Activated naive CD8-positive, alpha-beta T cell (primary cell): Measurements from ENCODE around the gene CBR3.
"Not testable (repeated sequence)": the region's sequence is repeated elsewhere in the genome, so short reads cannot be mapped to it uniquely, and the experiment has no call there.

ENCODE experiments used
- H3K27ac Mint-ChIP-seq: one replicate; pipeline ENCODE4 v1.8.0; 2021; ENCODE audit warnings: mixed read lengths
- H3K27me3 Mint-ChIP-seq: one replicate; pipeline ENCODE4 v1.8.0; 2021; ENCODE audit warnings: mixed read lengths
- H3K36me3 Mint-ChIP-seq: one replicate; pipeline ENCODE4 v1.8.0; 2021; ENCODE audit warnings: mixed read lengths
- H3K4me1 Mint-ChIP-seq: one replicate; pipeline ENCODE4 v1.8.0; 2021; ENCODE audit warnings: low read depth, mixed read lengths
- H3K4me3 Mint-ChIP-seq: one replicate; pipeline ENCODE4 v1.8.0; 2021; ENCODE audit warnings: mild to moderate bottlenecking, mixed read lengths
- H3K9me3 Mint-ChIP-seq: one replicate; pipeline ENCODE4 v1.8.0; 2021; ENCODE audit warnings: low read depth, mixed read lengths

Gene CBR3

GRCh38 chr21:36134803-36135390 lies at the start of gene CBR3:
Gene CBR3 (plus strand): TSS chr21:36135079. CDS start chr21:36135193, 114 bp downstream.
- no peaks in the 10 kb centered on the region for H3K36me3 Mint-ChIP-seq
- no peaks in the 10 kb centered on the region for H3K9me3 Mint-ChIP-seq
- peak within 1 kb of the TSS; percentile 87 for H3K27ac Mint-ChIP-seq
- H3K4me3 Mint-ChIP-seq = peak within 1 kb of the TSS; percentile 91
- peaks cover 31% of the 10 kb centered on the region for H3K4me1 Mint-ChIP-seq
- no peaks in the 10 kb centered on the region for H3K27me3 Mint-ChIP-seq

- Mint-ChIP-seq H3K27me3 (no peaks in the 10 kb centered on the region), H3K4me1 (no peaks in the 10 kb centered on the region), H3K36me3 (no peaks in the 10 kb centered on the region), H3K9me3 (no peaks in the 10 kb centered on the region), H3K27ac (no peak overlapping the region), H3K4me3 (no peak overlapping the region)
Observed at GRCh38 chr21:36087362-36088138, 47.3 kb upstream of the CBR3 start.

- H3K36me3 Mint-ChIP-seq = peaks cover 6% of the 10 kb centered on the region
- peaks cover 6% of the 10 kb centered on the region for H3K9me3 Mint-ChIP-seq
- no peak overlapping the region for H3K4me3 Mint-ChIP-seq
- H3K27ac Mint-ChIP-seq = no peak overlapping the region
- no peaks in the 10 kb centered on the region for H3K27me3 Mint-ChIP-seq
- no peaks in the 10 kb centered on the region for H3K4me1 Mint-ChIP-seq
Observed at GRCh38 chr21:36089946-36090345, 44.9 kb upstream of the CBR3 start.

GRCh38 chr21:36092681-36093080 lies 42.2 kb upstream of the CBR3 start:
- Mint-ChIP-seq H3K36me3 (peaks cover 6% of the 10 kb centered on the region), H3K27me3 (no peaks in the 10 kb centered on the region), H3K4me3 (no peak overlapping the region), H3K4me1 (no peaks in the 10 kb centered on the region), H3K9me3 (peaks cover 6% of the 10 kb centered on the region), H3K27ac (no peak overlapping the region)

- no peaks in the 10 kb centered on the region for H3K4me1 Mint-ChIP-seq
- no peaks in the 10 kb centered on the region for H3K27me3 Mint-ChIP-seq
- H3K9me3 Mint-ChIP-seq = peaks cover 6% of the 10 kb centered on the region
- no peak overlapping the region for H3K4me3 Mint-ChIP-seq
- no peak overlapping the region for H3K27ac Mint-ChIP-seq
- peaks cover 6% of the 10 kb centered on the region for H3K36me3 Mint-ChIP-seq
Observed at GRCh38 chr21:36093512-36093911, 41.4 kb upstream of the CBR3 start.

- Mint-ChIP-seq H3K4me1 (no peaks in the 10 kb centered on the region), H3K9me3 (peaks cover 6% of the 10 kb centered on the region), H3K4me3 (no peak overlapping the region), H3K27ac (no peak overlapping the region), H3K36me3 (peaks cover 6% of the 10 kb centered on the region), H3K27me3 (no peaks in the 10 kb centered on the region)
Observed at GRCh38 chr21:36096398-36097290, 38.2 kb upstream of the CBR3 start.

GRCh38 chr21:36097427-36098181 lies 37.3 kb upstream of the CBR3 start:
- Mint-ChIP-seq H3K4me3 (no peak overlapping the region), H3K27ac (no peak overlapping the region)

GRCh38 chr21:36098182-36098532 lies 36.7 kb upstream of the CBR3 start:
- no peaks in the 10 kb centered on the region for H3K4me1 Mint-ChIP-seq
- H3K36me3 Mint-ChIP-seq = peaks cover 6% of the 10 kb centered on the region
- no peak overlapping the region for H3K27ac Mint-ChIP-seq
- no peaks in the 10 kb centered on the region for H3K27me3 Mint-ChIP-seq
- no peak overlapping the region for H3K4me3 Mint-ChIP-seq
- H3K9me3 Mint-ChIP-seq = peaks cover 6% of the 10 kb centered on the region

More at GRCh38 chr21:36097427-36098181, 37.3 kb upstream of the CBR3 start:
- H3K4me1 Mint-ChIP-seq = no peaks in the 10 kb centered on the region
- H3K36me3 Mint-ChIP-seq = peaks cover 6% of the 10 kb centered on the region
- no peaks in the 10 kb centered on the region for H3K27me3 Mint-ChIP-seq
- H3K9me3 Mint-ChIP-seq = peaks cover 6% of the 10 kb centered on the region

GRCh38 chr21:36099000-36099399 lies 35.9 kb upstream of the CBR3 start:
- H3K36me3 Mint-ChIP-seq = no peaks in the 10 kb centered on the region
- H3K27ac Mint-ChIP-seq = no peak overlapping the region
- H3K4me1 Mint-ChIP-seq = peaks cover 3% of the 10 kb centered on the region
- H3K4me3 Mint-ChIP-seq = no peak overlapping the region
- peaks cover under 1% of the 10 kb centered on the region for H3K27me3 Mint-ChIP-seq
- H3K9me3 Mint-ChIP-seq = no peaks in the 10 kb centered on the region

- not testable (repeated sequence) for H3K27me3 Mint-ChIP-seq, H3K9me3 Mint-ChIP-seq, H3K4me3 Mint-ChIP-seq, H3K36me3 Mint-ChIP-seq, H3K27ac Mint-ChIP-seq
- H3K4me1 Mint-ChIP-seq = peaks cover 10% of the 10 kb centered on the region
Observed at GRCh38 chr21:36099695-36100211, 35.1 kb upstream of the CBR3 start.

- H3K36me3 Mint-ChIP-seq = no peaks in the 10 kb centered on the region
Observed at GRCh38 chr21:36100971-36101641, 33.8 kb upstream of the CBR3 start.

GRCh38 chr21:36103434-36103833 lies 31.4 kb upstream of the CBR3 start:
- Mint-ChIP-seq H3K27me3 (peaks cover 6% of the 10 kb centered on the region), H3K4me1 (peaks cover 10% of the 10 kb centered on the region), H3K36me3 (no peaks in the 10 kb centered on the region), H3K27ac (no peak overlapping the region), H3K9me3 (no peaks in the 10 kb centered on the region), H3K4me3 (no peak overlapping the region)

More at GRCh38 chr21:36100971-36101641, 33.8 kb upstream of the CBR3 start:
- Mint-ChIP-seq H3K27ac (no peak overlapping the region), H3K9me3 (no peaks in the 10 kb centered on the region), H3K4me3 (no peak overlapping the region), H3K27me3 (peaks cover 6% of the 10 kb centered on the region), H3K4me1 (peaks cover 10% of the 10 kb centered on the region)

GRCh38 chr21:36104317-36105300 lies 30.3 kb upstream of the CBR3 start:
- Mint-ChIP-seq H3K4me3 (peak overlapping the region; percentile 75), H3K9me3 (no peaks in the 10 kb centered on the region), H3K4me1 (peaks cover 10% of the 10 kb centered on the region), H3K27me3 (peaks cover 6% of the 10 kb centered on the region), H3K36me3 (no peaks in the 10 kb centered on the region), H3K27ac (peak overlapping the region; percentile 19)
